GM19193 (cell line): Measurements from ENCODE around the gene ARIH1.

ENCODE experiments used
- POLR2A ChIP-seq: IDR thresholded peaks from 4 replicates; pipeline ENCODE4 v1.6.1; 2011; ENCODE audit not compliant: insufficient read depth, insufficient read length; ENCODE audit errors: extremely low read depth

Gene ARIH1

DNA sequence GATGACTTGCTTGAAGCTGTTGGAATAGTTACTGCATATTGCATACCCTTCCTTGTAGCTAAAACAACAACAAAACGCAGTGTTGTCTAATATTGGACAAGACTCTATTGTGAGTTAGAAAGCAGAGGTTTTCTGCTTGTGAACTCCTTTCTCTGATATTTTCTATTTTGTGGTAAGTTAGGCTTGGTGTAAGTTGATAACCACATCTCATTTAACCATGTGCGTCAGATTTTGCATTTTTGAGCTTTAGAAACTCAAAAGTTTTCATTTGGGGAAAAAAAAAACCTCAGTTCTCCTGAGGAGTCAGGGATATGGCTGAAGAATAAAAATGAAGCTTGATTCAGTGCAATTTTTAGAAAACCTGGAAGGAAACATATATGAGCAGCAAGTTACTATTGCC is 1.5 kb downstream of the ARIH1 start:
- no peak for TF ChIP-seq POLR2A

DNA sequence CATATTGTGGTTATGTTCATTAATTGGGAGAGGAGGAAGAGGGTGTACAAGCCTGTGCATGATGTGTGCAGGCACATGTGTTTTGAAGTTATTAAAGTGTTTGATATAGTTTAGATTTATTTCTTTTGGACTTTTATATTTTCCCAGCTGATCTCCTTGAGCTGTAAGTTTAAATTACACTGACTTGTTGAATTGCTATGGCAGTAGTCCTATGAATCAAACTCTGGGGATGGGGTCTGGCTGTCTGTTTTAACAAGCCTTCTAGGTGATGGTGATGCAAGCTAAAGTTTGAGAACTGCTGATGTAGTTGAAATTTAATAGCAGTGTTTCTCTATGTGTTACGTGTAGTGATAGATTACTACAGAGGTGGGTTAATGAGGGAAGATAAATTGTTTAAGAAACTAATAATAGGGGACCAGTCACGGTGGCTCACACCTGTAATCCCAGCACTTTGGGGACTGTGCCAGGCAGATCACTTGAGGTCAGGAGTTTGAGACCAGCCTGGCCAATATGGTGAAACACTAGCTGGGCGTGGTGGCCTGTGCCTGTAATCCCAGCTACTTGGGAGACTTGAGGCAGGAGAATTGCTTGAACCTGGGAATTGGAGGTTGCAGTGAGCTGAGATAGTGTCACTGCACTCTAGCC is 7.0 kb downstream of the ARIH1 start:
- TF ChIP-seq POLR2A, result no peak

DNA sequence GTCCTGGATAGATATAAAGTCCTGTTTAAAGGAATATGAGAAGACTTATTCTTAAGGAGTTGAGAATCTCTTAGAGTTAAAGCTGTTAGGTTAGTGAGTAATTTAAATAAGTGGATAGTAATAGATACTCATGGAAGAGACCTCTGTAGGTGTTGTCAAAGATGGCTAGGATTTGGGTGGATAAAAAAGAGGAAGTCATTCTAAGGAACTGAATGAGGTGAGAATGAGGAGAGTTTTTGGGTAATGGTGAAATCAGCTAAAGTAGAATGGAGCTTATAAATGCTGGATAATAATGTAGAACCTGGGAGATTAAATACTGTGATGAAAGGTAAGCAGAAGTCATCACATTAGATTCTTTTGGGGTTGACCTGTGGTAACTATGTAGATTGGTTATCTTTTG is 8.1 kb downstream of the ARIH1 start:
- TF ChIP-seq POLR2A, result no peak

- no peak for TF ChIP-seq POLR2A
Observed at GRCh38 chr15:72483279-72483678, 9.1 kb downstream of the ARIH1 start.

- no peak for TF ChIP-seq POLR2A
Observed at GRCh38 chr15:72486144-72486543, 12.0 kb downstream of the ARIH1 start.

DNA sequence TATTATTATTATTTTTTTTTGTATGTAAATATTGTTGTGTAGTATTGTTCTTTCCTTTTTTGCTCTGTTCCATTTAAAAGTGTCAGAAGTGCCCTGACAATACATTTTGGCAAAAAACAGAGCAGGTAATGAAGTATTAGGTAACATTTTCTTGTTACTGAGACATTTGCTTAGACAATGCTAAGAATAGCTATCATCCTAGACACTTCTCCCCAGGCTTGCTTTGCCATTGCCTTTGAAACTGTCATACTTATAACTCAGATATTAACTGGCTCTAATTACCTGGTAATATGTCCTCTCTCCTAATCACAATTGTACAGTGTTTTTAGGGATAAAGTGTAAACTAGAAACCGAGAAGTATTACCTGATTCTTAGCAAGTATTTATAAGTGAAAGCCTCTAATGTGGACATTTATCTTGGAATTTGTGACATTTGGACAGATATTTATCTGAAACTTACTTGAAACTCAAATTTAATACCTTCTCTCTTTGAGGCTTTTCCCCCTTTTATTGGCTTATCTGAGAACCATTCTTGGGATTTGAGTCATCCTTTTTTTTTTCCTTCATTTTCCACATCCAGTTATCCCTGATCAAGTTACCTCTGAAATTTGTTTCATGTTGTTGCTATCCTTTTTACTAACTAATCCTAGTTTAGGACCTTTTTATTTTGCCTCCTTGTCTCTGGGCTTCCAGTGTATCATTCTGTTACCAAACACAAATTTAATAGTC is 13.1 kb downstream of the ARIH1 start:
- TF ChIP-seq POLR2A, result no peak

DNA sequence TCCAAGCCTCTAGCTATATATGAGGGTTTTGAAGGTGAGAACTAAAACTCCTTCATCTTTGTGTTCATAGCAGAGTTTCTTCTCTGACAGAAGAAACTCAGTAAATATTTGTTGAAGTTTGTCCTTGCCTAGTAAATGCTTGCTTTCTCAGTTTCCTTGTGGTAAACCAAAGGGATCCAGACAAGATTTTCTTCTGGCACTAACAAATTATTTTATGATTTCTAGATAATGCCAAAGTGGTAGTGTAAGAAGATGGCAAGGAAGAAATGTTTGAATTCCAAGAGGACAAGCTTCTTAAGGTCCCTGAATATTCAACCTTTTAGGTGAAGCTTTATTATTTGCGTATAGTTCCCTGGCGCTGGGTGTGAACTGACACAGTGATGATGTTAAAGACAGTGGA is 14.4 kb downstream of the ARIH1 start:
- TF ChIP-seq POLR2A, result no peak

DNA sequence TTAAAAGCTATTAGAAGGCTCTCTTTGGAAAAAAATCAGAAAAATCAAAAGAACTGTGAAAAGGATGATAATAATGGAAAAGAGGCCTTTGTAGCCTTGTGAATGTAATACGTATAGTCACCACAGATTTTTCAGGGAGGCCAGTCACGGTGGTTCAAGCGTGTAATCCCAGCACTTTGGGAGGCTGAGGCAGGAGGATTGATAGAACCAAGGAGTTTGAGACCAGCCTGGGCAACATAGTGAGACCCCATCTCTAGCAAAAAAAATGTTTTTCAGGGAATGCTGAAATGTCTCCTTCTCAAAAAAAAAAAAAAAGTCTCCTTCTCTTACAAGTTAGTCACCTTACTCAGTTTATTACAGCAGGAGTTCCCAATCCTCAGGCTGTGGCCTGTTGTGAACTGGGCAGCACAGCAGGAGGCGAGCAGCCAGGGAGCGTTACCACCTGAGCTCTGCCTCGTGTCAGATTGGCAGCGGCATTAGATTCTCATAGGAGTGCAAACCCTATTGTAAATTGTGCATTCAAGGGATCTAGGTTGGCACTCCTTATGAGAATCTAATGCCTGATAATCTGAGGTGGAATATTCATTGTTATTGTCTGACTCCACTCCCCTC is 15.9 kb downstream of the ARIH1 start:
- no peak for TF ChIP-seq POLR2A

DNA sequence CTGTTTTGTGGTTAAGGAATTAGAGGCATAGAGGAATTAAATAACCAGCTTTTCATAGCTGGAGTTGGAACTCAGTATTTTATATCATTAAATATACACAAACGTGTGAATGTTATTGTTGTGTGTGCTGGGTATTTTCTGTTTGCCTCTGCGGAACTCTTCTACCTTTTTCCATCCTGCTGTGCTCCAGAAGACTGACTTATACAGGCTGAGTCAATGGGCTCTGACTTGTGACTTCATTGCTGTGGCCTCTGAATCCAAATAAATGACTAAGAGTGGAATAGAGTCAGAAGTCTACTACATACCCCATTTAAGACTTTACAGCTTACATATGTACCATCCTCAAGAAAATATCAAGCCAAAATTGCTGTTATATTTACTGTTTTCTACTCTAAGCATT is 17.6 kb downstream of the ARIH1 start:
- TF ChIP-seq POLR2A, result no peak

GRCh38 chr15:72492733-72493132 is 18.6 kb downstream of the ARIH1 start:
- no peak for TF ChIP-seq POLR2A

- no peak for TF ChIP-seq POLR2A
Observed at GRCh38 chr15:72493220-72493619, 19.1 kb downstream of the ARIH1 start.

DNA sequence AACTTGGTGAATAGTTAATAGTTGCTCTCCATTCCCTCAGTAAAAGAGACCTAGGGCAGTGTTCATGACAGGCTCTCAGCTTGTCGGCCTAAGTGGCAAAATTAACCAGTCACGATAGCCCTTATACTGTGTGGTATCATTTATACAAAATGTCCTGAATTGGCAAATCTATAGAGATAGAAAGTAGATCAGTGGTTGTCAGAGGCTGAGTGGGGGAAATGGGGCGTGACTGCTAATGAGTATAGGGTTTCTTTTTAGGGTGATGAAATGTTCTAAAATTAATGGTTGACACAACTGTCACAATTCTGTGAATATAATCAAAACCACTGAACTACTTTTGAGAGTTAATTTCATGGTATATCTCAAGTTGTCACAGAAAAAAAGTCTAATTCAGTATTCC is 20.9 kb downstream of the ARIH1 start:
- TF ChIP-seq POLR2A, result no peak

DNA sequence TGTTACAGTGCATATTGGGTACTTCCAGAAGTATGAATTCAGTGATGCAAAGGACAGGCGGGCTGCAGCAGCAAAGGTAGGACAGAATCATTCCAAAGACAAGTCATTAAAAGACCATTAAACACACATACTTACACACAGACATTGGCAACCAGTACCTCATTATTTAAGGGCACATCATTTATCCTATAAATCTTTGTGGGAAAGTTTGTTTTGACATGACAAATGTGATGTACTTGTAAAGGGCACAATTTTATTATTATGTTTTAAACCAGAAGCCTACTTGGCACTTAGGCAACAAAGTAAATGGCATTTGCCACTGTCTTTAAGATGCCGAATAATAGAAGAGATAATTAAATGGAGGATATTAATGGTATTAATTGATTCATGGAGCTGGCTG is 22.7 kb downstream of the ARIH1 start:
- no peak for TF ChIP-seq POLR2A

DNA sequence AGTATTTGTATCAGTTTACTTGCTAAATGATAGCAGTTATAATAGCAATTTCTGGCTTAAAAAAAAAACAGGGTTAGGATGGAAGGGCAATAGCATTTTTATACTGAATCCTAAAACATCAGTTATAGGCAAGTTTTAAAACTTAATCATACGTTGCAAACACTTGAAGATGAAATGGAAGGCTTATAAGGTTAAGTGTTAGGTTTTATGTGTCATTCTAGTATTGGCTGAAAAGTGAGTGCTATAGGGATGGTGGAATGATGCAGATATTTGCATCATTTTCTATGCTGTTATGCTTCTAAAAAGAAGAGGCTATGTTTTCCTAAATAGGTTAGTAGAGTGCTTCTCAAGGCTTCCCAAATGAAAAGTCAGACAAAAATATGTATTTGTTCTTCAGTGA is 23.3 kb downstream of the ARIH1 start:
- no peak for TF ChIP-seq POLR2A

GRCh38 chr15:72502220-72502809 is 28.2 kb downstream of the ARIH1 start:
- TF ChIP-seq POLR2A, result no peak

- TF ChIP-seq POLR2A, result no peak
Observed at GRCh38 chr15:72503147-72503546, 29.0 kb downstream of the ARIH1 start.

DNA sequence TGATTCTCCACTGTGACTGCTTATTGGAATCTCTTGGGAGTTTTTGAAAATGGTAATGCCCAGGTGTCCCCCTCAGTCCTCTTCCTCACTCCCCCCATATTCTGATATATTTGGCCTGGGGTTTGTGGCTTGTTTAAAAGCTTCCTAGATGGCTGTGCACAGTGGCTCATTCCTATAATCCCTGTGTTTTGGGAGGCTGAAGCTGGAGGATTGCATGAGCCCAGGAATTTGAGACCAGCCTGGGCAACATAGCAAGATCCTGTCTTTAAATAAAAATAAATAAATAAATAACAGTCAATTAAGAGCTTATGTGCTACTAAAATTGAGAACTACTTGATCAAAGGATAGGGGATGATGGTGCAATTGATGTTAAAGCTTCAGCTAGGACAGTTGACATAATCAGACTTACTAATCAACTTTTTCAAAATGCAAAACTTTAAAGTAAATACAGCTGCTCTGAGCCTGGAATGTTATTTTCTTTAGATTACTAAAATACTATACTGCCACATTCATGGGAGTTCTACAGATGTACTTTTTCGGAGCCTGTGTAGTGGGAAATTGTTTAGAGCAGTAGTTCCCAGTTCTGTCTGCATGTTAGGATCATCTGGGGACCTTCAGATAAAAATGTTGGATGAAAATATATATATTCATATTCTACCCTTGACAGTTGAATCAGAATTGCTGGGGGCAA is 33.4 kb downstream of the ARIH1 start:
- no peak for TF ChIP-seq POLR2A
